B cell (primary cell): ENCODE measurements around the gene CPEB2. TPM values are rescaled to one million over a fixed set of nuclear protein-coding genes. Genes with fewer than 3 reads are reported as not detected.

Source experiments
- ATAC-seq: fragments of 200-7000 bp; cut with Tn5 transposase; one replicate; pipeline ENCODE4 v1.10.0; 2021; ENCODE audit warnings: low read depth, mild to moderate bottlenecking, moderate number of reproducible peaks, moderate library complexity
- CTCF ChIA-PET: fragments of 350-600 bp; sonication (Branson Sonifier 250); formaldehyde crosslinking; loops from one replicate; lab custom pipeline; 2021; ENCODE audit warnings: antibody characterized with exemption, inconsistent platforms; lab: Charles Lee
- POLR2A ChIA-PET: fragments of 350-600 bp; sonication (Branson Sonifier 250); formaldehyde crosslinking; loops from one replicate; lab custom pipeline; 2021; ENCODE audit warnings: antibody characterized with exemption; lab: Charles Lee
- DNase-seq: peaks from one replicate; pipeline ENCODE4 v3.0.0; 2013
- H2AFZ ChIP-seq: 2 replicates; pipeline ENCODE4 v1.6.1; 2012; ENCODE audit warnings: mild to moderate bottlenecking, low read depth, low read length; ENCODE audit not compliant: insufficient read depth, poor library complexity, severe bottlenecking
- H3K27ac ChIP-seq, 2 donors: 1 replicate in 1 of 2; 2 replicates in 1 of 2; pipeline ENCODE4 v1.5.1; 2012 to 2013; ENCODE audit warnings: low read length in 2 of 2, mild to moderate bottlenecking in 2 of 2, moderate library complexity in 1 of 2
- H3K27me3 ChIP-seq, 4 experiments: fragments of 200-600 bp in 1 of 4; sonication (generic) in 1 of 4; replicated peaks in 1 of 4; 1 replicate in 2 of 4; 2 replicates in 2 of 4; pipeline versions ENCODE4 v1.6.1 to v1.7.0; 2013 to 2016; ENCODE audit warnings: low read length in 3 of 4, mild to moderate bottlenecking in 2 of 4, mixed read lengths in 1 of 4, moderate library complexity in 1 of 4; ENCODE audit not compliant: insufficient read depth in 4 of 4, control insufficient read depth in 3 of 4; ENCODE audit errors: control extremely low read depth in 1 of 4
- H3K36me3 ChIP-seq, 2 experiments: replicated peaks in 1 of 2; 1 replicate in 1 of 2; 2 replicates in 1 of 2; pipeline versions ENCODE4 v1.6.1 to v1.7.1; 2013; ENCODE audit warnings: low read length in 1 of 2; ENCODE audit not compliant: insufficient read depth in 2 of 2, control insufficient read depth in 1 of 2; ENCODE audit errors: control extremely low read depth in 1 of 2, extremely low read depth in 1 of 2
- H3K4me1 ChIP-seq, 2 donors: fragments of 200-600 bp in 1 of 2; sonication (generic) in 1 of 2; 1 replicate in 1 of 2; 2 replicates in 1 of 2; pipeline versions ENCODE4 v1.5.1 to v1.6.1; 2013 to 2017; ENCODE audit warnings: low read length in 2 of 2; ENCODE audit not compliant: control insufficient read depth in 2 of 2, insufficient read depth in 2 of 2
- H3K4me2 ChIP-seq: replicated peaks from 2 replicates; pipeline ENCODE3; 2012; ENCODE audit warnings: mild to moderate bottlenecking, low read depth, low read length; ENCODE audit not compliant: poor library complexity, severe bottlenecking
- H3K4me3 ChIP-seq, 5 experiments: fragments of 200-600 bp in 1 of 5; sonication (generic) in 1 of 5; 1 replicate in 3 of 5; 2 replicates in 2 of 5; pipeline versions ENCODE4 v1.5.1 to v1.7.0; 2011 to 2016; ENCODE audit warnings: low read length in 4 of 5, mild to moderate bottlenecking in 4 of 5, low read depth in 2 of 5, control low read depth in 1 of 5, moderate library complexity in 1 of 5; ENCODE audit not compliant: insufficient read depth in 1 of 5; ENCODE audit errors: control extremely low read depth in 1 of 5, extremely low read depth in 1 of 5
- H3K79me2 ChIP-seq: fragments of 200-600 bp; sonication (generic); one replicate; pipeline ENCODE4 v1.6.0; 2016; ENCODE audit warnings: low read length; ENCODE audit not compliant: control insufficient read depth, insufficient read depth
- H3K9ac ChIP-seq: fragments of 200-600 bp; sonication (generic); 2 replicates; pipeline ENCODE4 v1.6.1; 2017; ENCODE audit warnings: mild to moderate bottlenecking, low read length, moderate library complexity
- H3K9me3 ChIP-seq, 3 donors: one replicate each; pipeline versions ENCODE4 v1.6.1 to v1.7.1; 2013; ENCODE audit warnings: low read length in 2 of 3; ENCODE audit not compliant: control insufficient read depth in 2 of 3, insufficient read depth in 1 of 3; ENCODE audit errors: control extremely low read depth in 1 of 3
- H4K20me1 ChIP-seq: 2 replicates; pipeline ENCODE4 v1.6.0; 2012; ENCODE audit warnings: mild to moderate bottlenecking, low read length; ENCODE audit not compliant: insufficient read depth, control insufficient read depth, poor library complexity, severe bottlenecking
- H3K27ac Mint-ChIP-seq: one replicate; pipeline ENCODE4 v1.8.0; 2021; ENCODE audit warnings: mixed read lengths
- H3K27me3 Mint-ChIP-seq: one replicate; pipeline ENCODE4 v1.8.0; 2021; ENCODE audit warnings: mixed read lengths
- H3K4me1 Mint-ChIP-seq: one replicate; pipeline ENCODE4 v1.8.0; 2021; ENCODE audit warnings: mixed read lengths
- H3K4me3 Mint-ChIP-seq: one replicate; pipeline ENCODE4 v1.8.0; 2021; ENCODE audit warnings: mixed read lengths
- H3K9me3 Mint-ChIP-seq: one replicate; pipeline ENCODE4 v1.8.0; 2022; ENCODE audit warnings: mixed read lengths; ENCODE audit not compliant: insufficient read depth
- CTCF ChIP-seq: fragments of 200-600 bp; IDR thresholded peaks from one replicate; pipeline ENCODE4 v1.8.0; 2022; ENCODE audit warnings: antibody characterized with exemption, mild to moderate bottlenecking
- EZH2 ChIP-seq: IDR thresholded peaks from 2 replicates; pipeline ENCODE4 v1.6.1; 2012; ENCODE audit warnings: borderline replicate concordance, low read depth, mild to moderate bottlenecking, moderate library complexity, low read length; ENCODE audit not compliant: insufficient read depth, poor library complexity, severe bottlenecking
- WGBS: methylation state at CpG from one replicate; pipeline ENCODE4 v1.1.5; 2013; ENCODE audit warnings: missing lambda C conversion rate; ENCODE audit not compliant: insufficient coverage; 5-methylcytosine and 5-hydroxymethylcytosine counted together
- intact Hi-C: fragments of 100-400 bp; cut with micrococcal nuclease; formaldehyde crosslinking; loops from one replicate; pipeline ENCODE4 v1.10.0; 2022
- polyA minus RNA-seq: library from RNA; depleted of rRNA, polyadenylated mRNA; stranded (reverse); fragments of >200 nt; gene quantifications from 2 replicates; pipeline ENCODE4 v1.2.3, GENCODE V29; 2012
- polyA plus RNA-seq: library from polyadenylated mRNA; depleted of rRNA; stranded (reverse); fragments of >200 nt; gene quantifications from 2 replicates; pipeline ENCODE4 v1.2.3, GENCODE V29; 2012
- total RNA-seq, 2 donors: library from RNA; stranded (reverse); fragments of 120-200 nt in 1 of 2; gene quantifications; 1 replicate in 1 of 2; 2 replicates in 1 of 2; pipeline versions ENCODE4 v1.2.3 to v1.2.4, GENCODE V29; 2013 to 2022

Gene CPEB2
- 17.6 and 18.0 TPM in 2 replicates for total RNA-seq
- total RNA-seq (2013): 5.4 TPM
- 3.2 and 5.4 TPM in 2 replicates for polyA plus RNA-seq
- 6.0 and 7.5 TPM in 2 replicates for polyA minus RNA-seq

- TF ChIP-seq CTCF: no peak
- no peak for TF ChIP-seq EZH2
- Histone ChIP-seq H4K20me1 (peaks cover 8% of the 10 kb centered on the region), H3K9me3 (no peaks in the 10 kb centered on the region), H2AFZ (peak within 1 kb of the TSS; percentile 94), H3K27ac (peak within 1 kb of the TSS; percentile 100), H3K4me1 (peaks cover 10 to 12% of the 10 kb centered on the region in 2 donors), H3K4me3 (peak within 1 kb of the TSS; percentile 82 to 99 (median 94)), H3K27me3 (no peaks in the 10 kb centered on the region), H3K9ac (peak within 1 kb of the TSS; percentile 98), H3K79me2 (peaks cover 23% of the 10 kb centered on the region), H3K4me2 (peak within 1 kb of the TSS; percentile 93), H3K36me3 (no peaks in the 10 kb centered on the region)
- POLR2A ChIA-PET: no interaction called here
- CTCF ChIA-PET: interaction anchor here (0.7 to 2.1 kb wide), 3 partner anchors 15 to 1346 kb away, joined by 3 to 15 read pairs (median 3); no protein-coding TSS in a partner anchor
- DNase-seq: peak; percentile 97
- Mint-ChIP-seq H3K9me3 (no peaks in the 10 kb centered on the region), H3K27ac (peak within 1 kb of the TSS; percentile 98), H3K4me1 (peaks cover 21% of the 10 kb centered on the region), H3K4me3 (peak within 1 kb of the TSS; percentile 93), H3K27me3 (no peaks in the 10 kb centered on the region)
- peak; percentile 62 for ATAC-seq
- WGBS: under 1% methylated on average over 94 of the region's 104 CpGs
- intact Hi-C loops: loop anchor here (1.0 to 10.0 kb wide), 9 partner anchors 410 to 1455 kb away; partner anchors contain the start of genes BOD1L1 and FBXL5
These were observed at the start of gene CPEB2 for GRCh38 chr4:15001869-15002658. CPEB2 (plus strand) TSS chr4:15002481; CDS start chr4:15002674, 193 bp downstream.

- no peak overlapping the region for H3K4me2 ChIP-seq
- H4K20me1 ChIP-seq: no peaks in the 10 kb centered on the region
- no peak for TF ChIP-seq CTCF
- TF ChIP-seq EZH2: no peak
- H3K27ac Mint-ChIP-seq: no peak overlapping the region
- peaks cover 7% of the 10 kb centered on the region for H3K27me3 Mint-ChIP-seq
- H3K4me3 ChIP-seq: no peak overlapping the region
- H3K36me3 ChIP-seq: no peaks in the 10 kb centered on the region
- peaks cover 0 to 4% (median 0%) of the 10 kb centered on the region in 4 experiments for H3K27me3 ChIP-seq
- CTCF ChIA-PET: no interaction called here
- no peak for ATAC-seq
- no peak overlapping the region for H3K4me3 Mint-ChIP-seq
- H3K9me3 Mint-ChIP-seq: no peaks in the 10 kb centered on the region
- H3K79me2 ChIP-seq: no peaks in the 10 kb centered on the region
- H3K9me3 ChIP-seq: no peaks in the 10 kb centered on the region
- intact Hi-C loops: no loop called here
- H3K9ac ChIP-seq: no peak overlapping the region
- POLR2A ChIA-PET: no interaction called here
- H3K27ac ChIP-seq: no peak overlapping the region
- DNase-seq: no peak
- no peak overlapping the region for H2AFZ ChIP-seq
- no peaks in the 10 kb centered on the region for H3K4me1 ChIP-seq
- no CpG with 5 or more reads among the region's 3 CpGs for WGBS
- H3K4me1 Mint-ChIP-seq: no peaks in the 10 kb centered on the region
These were observed 43.8 kb upstream of the CPEB2 start for GRCh38 chr4:14958436-14958835.
